Measurements from ENCODE around the gene CREB3L2.

Gene CREB3L2

GRCh38 chr7:137950263-137950621 lies 51.6 kb downstream of the CREB3L2 start:
- Histone ChIP-seq H3K4me3 (ENCODE audit: control insufficient read depth in 1 of 7, extremely low read depth in 1 of 7, insufficient read depth in 4 of 7, low read depth in 2 of 7, low read length in 6 of 7) (no peak overlapping the region), H3K4me1 (ENCODE audit: control extremely low read depth in 1 of 4, control insufficient read depth in 4 of 4, insufficient read depth in 4 of 4, low read length in 3 of 4) (peaks cover 8 to 20% (median 16%) of the 10 kb centered on the region in 4 experiments), H3K9me3 (ENCODE audit: control extremely low read depth in 1 of 5, control insufficient read depth in 4 of 5, insufficient read depth in 2 of 5, low read depth in 1 of 5, low read length in 4 of 5) (no peaks in the 10 kb centered on the region), H3K27me3 (replicated peaks in 2 of 5; ENCODE audit: control insufficient read depth in 4 of 5, insufficient read depth in 5 of 5, low read length in 4 of 5) (no peaks in the 10 kb centered on the region), H3K36me3 (ENCODE audit: control insufficient read depth in 4 of 4, insufficient read depth in 4 of 4, low read length in 3 of 4) (no peaks in the 10 kb centered on the region), H3K27ac (ENCODE audit: insufficient read depth in 1 of 2, low read depth in 1 of 2, low read length in 2 of 2, poor library complexity in 1 of 2, severe bottlenecking in 2 of 2) (no peak overlapping the region)
- no peak for DNase-seq
- ChIA-PET CTCF (interaction anchor here (0.9 to 3.4 kb wide), 9 partner anchors 11 to 53 kb away, joined by 3 to 16 read pairs (median 4); no protein-coding TSS in a partner anchor), POLR2A (interaction anchor here (1.5 kb wide), 1 partner anchor 8 kb away, joined by 4 read pairs; no protein-coding TSS in a partner anchor)
- WGBS (ENCODE audit: insufficient coverage) = 100% methylated on average over 1 of the region's 4 CpGs

- H3K27me3 ChIP-seq (replicated peaks in 2 of 5; ENCODE audit: control insufficient read depth in 4 of 5, insufficient read depth in 5 of 5, low read length in 4 of 5) = no peaks in the 10 kb centered on the region
- H3K27ac ChIP-seq (ENCODE audit: insufficient read depth in 1 of 2, low read depth in 1 of 2, low read length in 2 of 2, poor library complexity in 1 of 2, severe bottlenecking in 2 of 2) = no peak overlapping the region
- WGBS (ENCODE audit: insufficient coverage) = 100% methylated on average over 3 of the region's 6 CpGs
- no peak for DNase-seq
- H3K4me1 ChIP-seq (ENCODE audit: control extremely low read depth in 1 of 4, control insufficient read depth in 4 of 4, insufficient read depth in 4 of 4, low read length in 3 of 4) = peaks cover 8 to 16% (median 14%) of the 10 kb centered on the region in 4 experiments
- no peaks in the 10 kb centered on the region for H3K9me3 ChIP-seq (ENCODE audit: control extremely low read depth in 1 of 5, control insufficient read depth in 4 of 5, insufficient read depth in 2 of 5, low read depth in 1 of 5, low read length in 4 of 5)
- ChIA-PET POLR2A (interaction anchor here (1.5 kb wide), 1 partner anchor 9 kb away, joined by 4 read pairs; no protein-coding TSS in a partner anchor), CTCF (interaction anchor here (0.9 to 3.4 kb wide), 7 partner anchors 11 to 51 kb away, joined by 3 to 16 read pairs (median 4); no protein-coding TSS in a partner anchor)
- H3K36me3 ChIP-seq (ENCODE audit: control insufficient read depth in 4 of 4, insufficient read depth in 4 of 4, low read length in 3 of 4) = no peaks in the 10 kb centered on the region
- no peak overlapping the region for H3K4me3 ChIP-seq (ENCODE audit: control insufficient read depth in 1 of 7, extremely low read depth in 1 of 7, insufficient read depth in 4 of 7, low read depth in 2 of 7, low read length in 6 of 7)
Measured at GRCh38 chr7:137949416-137950262, 52.2 kb downstream of the CREB3L2 start.

GRCh38 chr7:137948845-137949330 lies 53.0 kb downstream of the CREB3L2 start:
- POLR2A ChIA-PET = no interaction called here
- Histone ChIP-seq H3K27me3 (replicated peaks in 2 of 5; ENCODE audit: control insufficient read depth in 4 of 5, insufficient read depth in 5 of 5, low read length in 4 of 5) (no peaks in the 10 kb centered on the region), H3K27ac (ENCODE audit: insufficient read depth in 1 of 2, low read depth in 1 of 2, low read length in 2 of 2, poor library complexity in 1 of 2, severe bottlenecking in 2 of 2) (no peak overlapping the region), H3K4me1 (ENCODE audit: control extremely low read depth in 1 of 4, control insufficient read depth in 4 of 4, insufficient read depth in 4 of 4, low read length in 3 of 4) (peaks cover 5 to 9% (median 7%) of the 10 kb centered on the region in 4 experiments), H3K36me3 (ENCODE audit: control insufficient read depth in 4 of 4, insufficient read depth in 4 of 4, low read length in 3 of 4) (no peaks in the 10 kb centered on the region), H3K9me3 (ENCODE audit: control extremely low read depth in 1 of 5, control insufficient read depth in 4 of 5, insufficient read depth in 2 of 5, low read depth in 1 of 5, low read length in 4 of 5) (no peaks in the 10 kb centered on the region), H3K4me3 (ENCODE audit: control insufficient read depth in 1 of 7, extremely low read depth in 1 of 7, insufficient read depth in 4 of 7, low read depth in 2 of 7, low read length in 6 of 7) (no peak overlapping the region)
- CTCF ChIA-PET = interaction anchor here (1.2 to 1.7 kb wide), 2 partner anchors 10 to 16 kb away, joined by 4 to 5 read pairs; no protein-coding TSS in a partner anchor
- WGBS (ENCODE audit: insufficient coverage) = 100% methylated on average over 6 of the region's 6 CpGs
- DNase-seq = no peak

DNA sequence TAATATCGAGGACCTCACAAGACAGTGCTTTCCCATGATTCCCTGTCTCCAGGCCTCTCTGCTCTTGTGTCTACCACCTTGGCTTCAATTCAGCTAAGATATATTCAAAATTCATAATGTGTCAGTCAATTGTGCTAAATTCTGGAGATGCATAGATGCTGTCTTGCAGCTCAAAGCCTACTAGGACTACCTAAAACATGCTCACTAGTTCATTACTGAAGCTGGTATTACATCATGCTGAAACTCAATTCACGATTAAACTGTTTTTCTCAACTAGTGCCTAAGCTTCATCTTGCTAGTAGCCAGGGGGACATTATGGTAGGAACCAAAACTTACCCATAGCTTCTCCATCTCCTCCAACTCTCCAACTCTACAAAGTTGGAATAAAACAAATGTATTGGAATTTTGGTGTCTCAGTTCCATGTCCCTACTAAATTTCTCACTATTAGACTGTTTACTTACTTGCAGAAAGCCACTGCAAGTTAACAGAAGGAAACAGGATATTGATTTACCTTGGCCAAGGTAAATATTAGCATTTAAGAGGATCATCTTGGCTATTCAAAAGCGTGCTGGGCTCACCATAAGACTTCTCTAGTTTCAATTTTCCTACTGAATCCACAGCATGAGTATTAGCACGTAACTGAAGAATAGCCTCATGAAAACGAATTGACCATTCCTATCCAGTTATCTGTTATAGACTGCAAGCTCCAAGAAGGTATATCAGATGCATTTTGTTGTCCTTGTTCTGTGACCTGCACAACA lies 53.6 kb downstream of the CREB3L2 start:
- CTCF ChIA-PET = interaction anchor here (1.3 kb wide), 1 partner anchor 9 kb away, joined by 4 read pairs; no protein-coding TSS in a partner anchor

GRCh38 chr7:137947046-137947445 lies 54.8 kb downstream of the CREB3L2 start:
- Histone ChIP-seq H3K27me3 (replicated peaks in 2 of 5; ENCODE audit: control insufficient read depth in 4 of 5, insufficient read depth in 5 of 5, low read length in 4 of 5) (no peaks in the 10 kb centered on the region), H3K4me1 (ENCODE audit: control extremely low read depth in 1 of 4, control insufficient read depth in 4 of 4, insufficient read depth in 4 of 4, low read length in 3 of 4) (peaks cover 0 to 4% (median 1%) of the 10 kb centered on the region in 4 experiments), H3K4me3 (ENCODE audit: control insufficient read depth in 1 of 7, extremely low read depth in 1 of 7, insufficient read depth in 4 of 7, low read depth in 2 of 7, low read length in 6 of 7) (no peak overlapping the region), H3K9me3 (ENCODE audit: control extremely low read depth in 1 of 5, control insufficient read depth in 4 of 5, insufficient read depth in 2 of 5, low read depth in 1 of 5, low read length in 4 of 5) (no peaks in the 10 kb centered on the region), H3K27ac (ENCODE audit: insufficient read depth in 1 of 2, low read depth in 1 of 2, low read length in 2 of 2, poor library complexity in 1 of 2, severe bottlenecking in 2 of 2) (no peak overlapping the region), H3K36me3 (ENCODE audit: control insufficient read depth in 4 of 4, insufficient read depth in 4 of 4, low read length in 3 of 4) (peaks cover 0 to 4% (median 0%) of the 10 kb centered on the region in 4 experiments)
- CTCF ChIA-PET = no interaction called here
- POLR2A ChIA-PET = no interaction called here
- DNase-seq = no peak
- 75% methylated on average over 4 of the region's 7 CpGs for WGBS (ENCODE audit: insufficient coverage)

More for the DNA sequence above, 53.6 kb downstream of the CREB3L2 start:
- peaks cover 0 to 3% (median 2%) of the 10 kb centered on the region in 4 experiments for H3K4me1 ChIP-seq (ENCODE audit: control extremely low read depth in 1 of 4, control insufficient read depth in 4 of 4, insufficient read depth in 4 of 4, low read length in 3 of 4)
- DNase-seq = no peak
- POLR2A ChIA-PET = no interaction called here
- no peaks in the 10 kb centered on the region for H3K36me3 ChIP-seq (ENCODE audit: control insufficient read depth in 4 of 4, insufficient read depth in 4 of 4, low read length in 3 of 4)
- no peak overlapping the region for H3K4me3 ChIP-seq (ENCODE audit: control insufficient read depth in 1 of 7, extremely low read depth in 1 of 7, insufficient read depth in 4 of 7, low read depth in 2 of 7, low read length in 6 of 7)
- WGBS (ENCODE audit: insufficient coverage) = 100% methylated on average over 4 of the region's 5 CpGs
- H3K27ac ChIP-seq (ENCODE audit: insufficient read depth in 1 of 2, low read depth in 1 of 2, low read length in 2 of 2, poor library complexity in 1 of 2, severe bottlenecking in 2 of 2) = no peak overlapping the region
- H3K27me3 ChIP-seq (replicated peaks in 2 of 5; ENCODE audit: control insufficient read depth in 4 of 5, insufficient read depth in 5 of 5, low read length in 4 of 5) = no peaks in the 10 kb centered on the region
- H3K9me3 ChIP-seq (ENCODE audit: control extremely low read depth in 1 of 5, control insufficient read depth in 4 of 5, insufficient read depth in 2 of 5, low read depth in 1 of 5, low read length in 4 of 5) = no peaks in the 10 kb centered on the region

DNA sequence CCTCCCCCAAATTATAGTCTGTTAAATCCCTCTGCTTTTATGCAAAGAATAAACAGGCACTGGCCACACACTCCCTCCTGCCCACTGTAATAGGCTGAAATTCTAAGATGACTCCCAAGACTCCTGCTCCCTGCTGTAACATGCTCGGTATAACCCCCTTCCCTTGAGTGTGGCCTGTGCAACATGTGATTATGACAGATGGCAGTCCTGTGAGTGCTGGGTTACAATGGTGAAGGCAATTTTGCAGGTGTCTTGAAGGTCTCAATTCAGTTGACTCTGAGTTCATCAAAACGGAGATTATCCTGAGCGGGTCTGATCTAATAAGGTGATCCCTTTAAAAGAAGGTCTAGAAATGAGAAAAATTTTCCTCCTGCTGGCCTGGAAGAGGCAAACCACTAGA lies 55.9 kb downstream of the CREB3L2 start:
- no peak for DNase-seq
- ChIA-PET CTCF (interaction anchor here (1.0 to 2.6 kb wide), 2 partner anchors 8 to 10 kb away, joined by 3 to 8 read pairs; no protein-coding TSS in a partner anchor), POLR2A (interaction anchor here (0.6 kb wide), 1 partner anchor 1070 kb away, joined by 6 read pairs; no protein-coding TSS in a partner anchor)
- no peaks in the 10 kb centered on the region for H3K9me3 ChIP-seq (ENCODE audit: control extremely low read depth in 1 of 5, control insufficient read depth in 4 of 5, insufficient read depth in 2 of 5, low read depth in 1 of 5, low read length in 4 of 5)
- 100% methylated on average over 2 of the region's 3 CpGs for WGBS (ENCODE audit: insufficient coverage)
- peaks cover 0 to 8% (median 0%) of the 10 kb centered on the region in 4 experiments for H3K36me3 ChIP-seq (ENCODE audit: control insufficient read depth in 4 of 4, insufficient read depth in 4 of 4, low read length in 3 of 4)
- H3K4me1 ChIP-seq (ENCODE audit: control extremely low read depth in 1 of 4, control insufficient read depth in 4 of 4, insufficient read depth in 4 of 4, low read length in 3 of 4) = peaks cover 0 to 4% (median 1%) of the 10 kb centered on the region in 4 experiments
- H3K27ac ChIP-seq (ENCODE audit: insufficient read depth in 1 of 2, low read depth in 1 of 2, low read length in 2 of 2, poor library complexity in 1 of 2, severe bottlenecking in 2 of 2) = no peak overlapping the region
- no peaks in the 10 kb centered on the region for H3K27me3 ChIP-seq (replicated peaks in 2 of 5; ENCODE audit: control insufficient read depth in 4 of 5, insufficient read depth in 5 of 5, low read length in 4 of 5)
- H3K4me3 ChIP-seq (ENCODE audit: control insufficient read depth in 1 of 7, extremely low read depth in 1 of 7, insufficient read depth in 4 of 7, low read depth in 2 of 7, low read length in 6 of 7) = no peak overlapping the region
